Pancreas (tissue), 10 donors: ENCODE results near the gene TUBGCP3. TPM values are rescaled to one million over a fixed set of nuclear protein-coding genes. Genes with fewer than 3 reads are reported as not detected.

ENCODE experiments used
- ATAC-seq, 4 donors: fragments of 200-7000 bp; cut with Tn5 transposase; one replicate each; pipeline versions ENCODE4 v1.8.0 to v1.9.1; 2020; ENCODE audit warnings: mild to moderate bottlenecking in 4 of 4, moderate library complexity in 4 of 4
- DNase-seq, 6 donors: peaks; one replicate each; pipeline ENCODE4 v3.0.0-alpha.2; 2020
- FAIRE-seq: peaks from 2 replicates; lab custom pipeline; 2012; peaks lifted over from hg19 to GRCh38; lab: Jason Lieb, UNC
- H3K27ac ChIP-seq, 4 donors: fragments of 200-600 bp; sonication (generic); 1 replicate in 3 of 4; 2 replicates in 1 of 4; pipeline versions ENCODE4 v1.5.0 to v1.8.0; 2020
- H3K27me3 ChIP-seq, 4 donors: fragments of 200-600 bp; one replicate each; pipeline ENCODE4 v1.8.0; 2021
- H3K36me3 ChIP-seq, 3 donors: fragments of 200-600 bp; sonication (generic) in 1 of 3; one replicate each; pipeline versions ENCODE4 v1.5.0 to v1.8.0; 2020 to 2021
- H3K4me1 ChIP-seq, 3 donors: fragments of 200-600 bp; one replicate each; pipeline ENCODE4 v1.8.0; 2021
- H3K4me3 ChIP-seq, 4 donors: fragments of 200-600 bp; sonication (generic) in 2 of 4; one replicate each; pipeline versions ENCODE4 v1.5.0 to v1.8.0; 2020 to 2021
- H3K9me3 ChIP-seq, 4 donors: fragments of 200-600 bp; one replicate each; pipeline ENCODE4 v1.8.0; 2021
- CTCF ChIP-seq, 4 donors: fragments of 200-600 bp; sonication (generic) in 3 of 4; IDR thresholded peaks; one replicate each; pipeline versions ENCODE4 v1.5.0 to v1.8.0; 2021; ENCODE audit warnings: antibody characterized with exemption in 4 of 4
- WGBS, 2 donors: extraction: QIAGEN DNeasy Blood & Tissue Kit; methylation state at CpG; one replicate each; pipeline ENCODE4 v1.1.7; 2013; 5-methylcytosine and 5-hydroxymethylcytosine counted together
- intact Hi-C, 3 donors: fragments of 100-400 bp; cut with DNase I; formaldehyde crosslinking; loops; one replicate each; pipeline versions ENCODE4 v1.11.1 to v1.14.2; 2022
- polyA plus RNA-seq, 2 donors: library from polyadenylated mRNA; stranded (reverse); fragments of 200-250 nt; gene quantifications; one replicate each; pipeline ENCODE4 v1.2.3, GENCODE V29; 2013
- total RNA-seq, 6 donors: library from RNA; stranded (reverse); fragmentation: NEBNext Ultra II Directional in 4 of 6; extraction: Animal tissue kit (Norgen Biotek cat#: 25700) in 4 of 6; gene quantifications; one replicate each; pipeline versions ENCODE4 v1.2.1 to v1.2.4, GENCODE V29; 2021 to 2023
- donor health status: healthy with polysubstance abuse.
- donor health status: DM: no; HTN: no; CAD: no; lungs with moderate emphysema.
- donor health status: DM: no; HTN: no; CAD: no.
- donor health status: control.
- donor health status: control.
- donor health status: Bipolar disorder and iron deficiency.
- donor health status: DM: yes; HTN: yes; CAD: no.
- donor health status: DM: no; HTN: no; CAD: no.
- donor health status: DM: no; HTN: no; CAD: no.
- donor health status: DM: yes; HTN: yes; CAD: no.

Gene TUBGCP3
- total and polyA plus RNA-seq, 8 donors: 6.3 to 20.2 (median 12.6) TPM

- H3K9me3 ChIP-seq: no peaks in the 10 kb centered on the region
- no peaks in the 10 kb centered on the region for H3K4me1 ChIP-seq
- H3K4me3 ChIP-seq: no peak overlapping the region
- H3K36me3 ChIP-seq: no peaks in the 10 kb centered on the region
- H3K27ac ChIP-seq: no peak overlapping the region
- ATAC-seq: no peak
- 66 to 85% methylated on average over 17 of the region's 17 CpGs for WGBS, 2 donors
- FAIRE-seq: no peak
- peaks cover 0 to 10% (median 0%) of the 10 kb centered on the region in 4 donors for H3K27me3 ChIP-seq
- intact Hi-C loops: loop anchor here in 2 of 3 donors (5.0 kb wide), 2 partner anchors 964 to 969 kb away; no protein-coding TSS in a partner anchor
- DNase-seq: peak in 1 of 6 donors; percentile 31
- TF ChIP-seq CTCF (IDR thresholded peaks at IDR 0.05): no peak
Observed at GRCh38 chr13:112441226-112441625, 146.7 kb downstream of the TUBGCP3 start.

- intact Hi-C loops: no loop called here
- TF ChIP-seq CTCF (IDR thresholded peaks at IDR 0.05): no peak
- FAIRE-seq (peak; percentile 67), DNase-seq (no peak), ATAC-seq (no peak)
- no peaks in the 10 kb centered on the region for H3K9me3 ChIP-seq
- no peak overlapping the region for H3K4me3 ChIP-seq
- peaks cover 0 to 10% (median 0%) of the 10 kb centered on the region in 4 donors for H3K27me3 ChIP-seq
- H3K4me1 ChIP-seq: no peaks in the 10 kb centered on the region
- WGBS, 2 donors: 55 to 59% methylated on average over 2 of the region's 2 CpGs
- no peak overlapping the region for H3K27ac ChIP-seq
- no peaks in the 10 kb centered on the region for H3K36me3 ChIP-seq
Observed at GRCh38 chr13:112438515-112438914, 149.4 kb downstream of the TUBGCP3 start.

- H3K36me3 ChIP-seq: no peaks in the 10 kb centered on the region
- no peak overlapping the region for H3K27ac ChIP-seq
- H3K9me3 ChIP-seq: no peaks in the 10 kb centered on the region
- DNase-seq (no peak), ATAC-seq (no peak), FAIRE-seq (no peak)
- no peak overlapping the region for H3K4me3 ChIP-seq
- no peak for TF ChIP-seq CTCF (IDR thresholded peaks at IDR 0.05)
- 43 to 48% methylated on average over 1 of the region's 1 CpG for WGBS, 2 donors
- H3K4me1 ChIP-seq: no peaks in the 10 kb centered on the region
- peaks cover 0 to 7% (median 0%) of the 10 kb centered on the region in 4 donors for H3K27me3 ChIP-seq
- intact Hi-C loops: no loop called here
Observed at GRCh38 chr13:112438094-112438493, 149.9 kb downstream of the TUBGCP3 start.

GRCh38 chr13:112435973-112436372, 152.0 kb downstream of the TUBGCP3 start:
- DNase-seq: no peak
- no peak overlapping the region for H3K4me3 ChIP-seq
- intact Hi-C loops: no loop called here
- no peak for FAIRE-seq
- H3K9me3 ChIP-seq: no peaks in the 10 kb centered on the region
- no peaks in the 10 kb centered on the region for H3K27me3 ChIP-seq
- no peaks in the 10 kb centered on the region for H3K4me1 ChIP-seq
- 53 to 73% methylated on average over 9 of the region's 9 CpGs for WGBS, 2 donors
- no peak for TF ChIP-seq CTCF (IDR thresholded peaks at IDR 0.05)
- no peak for ATAC-seq
- no peak overlapping the region for H3K27ac ChIP-seq
- no peaks in the 10 kb centered on the region for H3K36me3 ChIP-seq

Other genes starting within 250 kb of the TUBGCP3 start
- gene SPACA7, start 211.8 kb downstream of the TUBGCP3 start, total RNA-seq: not detected
- not detected for gene SPACA7, start 211.8 kb downstream of the TUBGCP3 start, polyA plus RNA-seq
- gene ATP11A, start 101.9 kb upstream of the TUBGCP3 start, total RNA-seq: 10 to 100 TPM; 23.1 to 51.0 (median 33.6) TPM
- gene ATP11A, start 101.9 kb upstream of the TUBGCP3 start, polyA plus RNA-seq: 10 to 100 TPM in 1 of 2 donors, 1 to 10 TPM in 1; 9.3 to 18.7 TPM